ENCODE data around the gene SYCE1.
"Not testable (repeated sequence)": the region's sequence is repeated elsewhere in the genome, so short reads cannot be mapped to it uniquely, and the experiment has no call there.

SYCE1 gene

DNA sequence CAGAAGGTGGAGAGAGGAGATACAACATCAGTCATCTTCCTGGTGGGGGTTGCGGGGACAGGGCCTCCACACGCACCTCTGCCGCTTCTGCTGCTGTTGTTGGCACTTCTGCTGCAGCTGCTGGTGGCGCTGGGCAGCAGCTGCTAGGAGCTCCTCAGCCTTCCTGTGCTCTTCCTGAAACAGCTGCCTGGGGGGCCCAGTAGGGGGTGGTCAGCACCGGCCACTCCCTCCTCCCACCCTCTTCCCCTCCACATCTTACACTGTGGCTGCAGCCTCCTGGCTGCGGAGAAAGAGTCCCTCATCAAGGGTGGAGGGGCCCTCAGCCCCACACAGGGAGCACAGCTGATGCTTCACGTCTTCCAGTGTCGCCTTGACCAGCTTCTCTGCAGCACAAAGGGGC, 9.9 kb downstream of the SYCE1 start:
- DNase-seq, result no peak

GRCh38 chr10:133554600-133554999, 10.8 kb downstream of the SYCE1 start:
- no peak for DNase-seq

GRCh38 chr10:133544506-133544905, 20.9 kb downstream of the SYCE1 start:
- DNase-seq, result no peak

DNA sequence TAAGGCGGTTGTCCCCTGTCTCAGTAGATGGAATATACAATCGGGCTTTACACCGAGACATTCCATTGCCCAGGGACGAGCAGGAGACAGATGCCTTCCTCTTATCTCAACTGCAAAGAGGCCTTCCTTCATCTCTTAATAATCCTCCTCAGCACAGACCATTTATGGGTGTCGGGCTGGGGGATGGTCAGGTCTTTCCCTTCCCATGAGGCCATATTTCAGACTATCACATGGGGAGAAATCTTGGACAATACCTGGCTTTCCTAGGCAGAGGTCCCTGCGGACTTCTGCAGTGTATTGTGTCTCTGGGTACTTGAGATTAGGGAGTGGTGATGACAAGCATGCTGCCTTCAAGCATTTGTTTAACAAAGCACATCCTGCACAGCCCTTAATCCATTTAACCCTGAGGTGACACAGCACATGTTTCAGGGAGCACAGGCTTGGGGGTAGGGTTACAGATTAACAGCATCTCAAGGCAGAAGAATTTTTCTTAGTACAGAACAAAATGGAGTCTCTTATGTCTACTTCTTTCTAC, 23.9 kb downstream of the SYCE1 start:
- not testable (repeated sequence) for DNase-seq

DNA sequence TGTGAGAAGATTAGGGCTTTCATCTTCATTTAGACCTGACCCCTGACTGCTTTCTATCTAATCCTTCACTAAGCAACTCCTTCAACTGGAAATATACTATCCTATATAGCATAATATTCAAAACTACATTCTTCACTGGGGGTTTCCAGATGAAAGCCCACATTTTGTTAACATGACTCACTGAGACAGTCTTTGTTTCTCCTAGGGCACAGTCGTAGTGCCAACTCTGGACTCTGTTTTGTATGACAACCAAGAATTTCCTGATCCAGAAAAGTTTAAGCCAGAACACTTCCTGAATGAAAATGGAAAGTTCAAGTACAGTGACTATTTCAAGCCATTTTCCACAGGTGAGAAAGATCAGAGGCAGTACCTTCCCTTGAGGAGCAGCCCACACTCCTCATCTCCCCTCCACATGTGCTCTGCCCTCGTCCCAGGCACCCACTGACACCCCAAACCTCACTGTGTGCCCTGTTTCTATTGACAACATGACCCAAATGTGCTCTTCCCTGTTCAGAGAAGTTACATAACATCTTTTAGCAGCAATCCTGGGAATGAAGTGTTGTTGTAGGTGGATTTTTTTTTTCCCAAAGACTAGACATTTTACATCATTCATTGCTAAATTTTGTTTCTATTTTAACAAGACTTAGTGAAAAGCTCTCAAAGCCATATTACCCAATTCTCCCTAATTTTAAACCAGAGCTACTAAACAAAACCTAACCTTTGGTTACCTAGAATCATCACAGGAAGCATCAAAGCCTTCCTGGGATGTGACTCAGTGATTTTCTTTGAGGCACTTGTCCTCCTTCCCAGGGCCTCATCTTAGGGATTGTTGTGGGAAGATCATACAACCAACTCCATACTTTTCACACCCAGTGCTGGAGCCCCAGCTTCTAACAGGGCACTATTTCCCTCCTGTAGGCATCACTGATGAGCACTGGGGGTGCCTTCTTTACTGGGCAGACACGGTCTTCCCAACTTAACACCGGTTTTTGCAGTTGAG, 27.5 kb downstream of the SYCE1 start:
- no peak for DNase-seq

DNA sequence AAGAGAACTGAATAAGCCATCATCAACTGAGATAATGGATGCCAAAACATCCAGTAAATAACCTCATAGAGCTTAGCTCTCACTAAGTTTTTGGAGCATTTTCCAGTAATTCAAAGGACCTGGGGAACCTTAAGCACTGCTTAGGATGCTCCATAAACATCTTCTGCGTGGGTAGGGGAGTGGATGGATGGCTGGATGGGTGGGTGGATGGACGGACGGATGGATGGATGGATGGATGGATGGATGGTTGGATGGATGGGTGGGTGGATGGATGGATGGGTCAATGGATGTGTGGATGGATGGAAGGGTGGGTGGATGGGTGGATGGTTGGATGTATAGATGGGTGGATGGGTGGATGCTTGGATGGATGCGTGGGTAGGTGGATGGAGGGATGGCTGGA, 29.2 kb downstream of the SYCE1 start:
- no peak for DNase-seq

DNA sequence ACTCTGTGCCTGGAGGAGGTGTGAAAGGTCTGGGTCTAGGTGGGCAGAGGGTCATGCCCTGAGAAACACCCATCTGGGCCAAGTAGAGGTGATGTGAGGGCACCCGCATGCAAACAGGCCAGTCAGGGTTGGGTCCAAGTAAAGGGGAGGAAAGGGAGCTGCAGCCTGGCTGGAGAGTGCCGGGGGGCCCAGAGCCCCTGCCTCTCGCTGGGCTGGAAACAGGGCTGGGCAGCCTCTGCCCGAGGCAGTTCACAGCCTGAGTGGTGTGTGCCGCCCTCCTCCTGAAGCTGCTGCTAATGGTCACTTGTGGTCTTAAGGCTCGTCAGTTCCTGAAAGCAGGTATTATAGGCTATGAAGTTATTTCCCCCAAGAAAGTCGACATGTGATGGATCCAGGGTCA, 31.0 kb downstream of the SYCE1 start:
- DNase-seq, result no peak

GRCh38 chr10:133532871-133533270, 32.5 kb downstream of the SYCE1 start:
- no peak for DNase-seq

DNA sequence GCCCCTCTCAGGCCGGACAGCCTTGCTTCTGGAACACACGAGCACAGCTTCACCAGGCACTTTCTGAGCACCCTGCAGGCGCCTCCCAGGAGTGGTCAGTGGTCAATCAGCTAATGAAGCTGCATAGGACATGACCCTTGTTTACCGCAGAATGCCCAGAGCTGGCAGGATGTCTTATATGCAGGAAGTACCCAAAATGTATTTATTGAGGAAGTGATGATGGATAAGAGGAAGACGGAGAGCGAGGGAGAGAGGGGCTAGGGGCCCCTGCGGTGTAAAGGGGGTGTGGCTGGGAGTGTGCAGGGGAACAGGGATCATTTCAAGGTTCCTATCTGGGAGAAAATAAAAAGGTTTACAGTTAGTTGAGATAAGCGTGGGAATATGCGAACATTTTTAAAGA, 34.9 kb downstream of the SYCE1 start:
- no peak for DNase-seq

DNA sequence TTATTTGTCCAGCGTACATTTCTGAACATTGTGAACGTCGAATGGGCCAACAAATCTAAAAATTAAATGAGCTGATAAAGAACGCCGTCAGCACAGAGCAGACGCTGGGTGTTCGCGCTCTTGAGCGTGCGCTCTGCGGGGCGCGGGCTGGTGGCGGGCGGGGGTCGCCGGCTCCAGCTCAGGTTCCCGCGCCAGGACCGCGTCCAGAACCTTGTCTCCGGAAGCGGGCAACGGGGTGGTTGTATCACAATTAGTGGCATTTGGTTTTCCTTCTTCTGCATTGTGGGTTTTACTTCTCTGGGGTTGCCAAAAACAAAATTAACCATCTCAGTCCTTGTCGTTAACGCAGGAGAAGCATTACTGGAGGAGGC, 35.8 kb downstream of the SYCE1 start:
- no peak for DNase-seq

DNA sequence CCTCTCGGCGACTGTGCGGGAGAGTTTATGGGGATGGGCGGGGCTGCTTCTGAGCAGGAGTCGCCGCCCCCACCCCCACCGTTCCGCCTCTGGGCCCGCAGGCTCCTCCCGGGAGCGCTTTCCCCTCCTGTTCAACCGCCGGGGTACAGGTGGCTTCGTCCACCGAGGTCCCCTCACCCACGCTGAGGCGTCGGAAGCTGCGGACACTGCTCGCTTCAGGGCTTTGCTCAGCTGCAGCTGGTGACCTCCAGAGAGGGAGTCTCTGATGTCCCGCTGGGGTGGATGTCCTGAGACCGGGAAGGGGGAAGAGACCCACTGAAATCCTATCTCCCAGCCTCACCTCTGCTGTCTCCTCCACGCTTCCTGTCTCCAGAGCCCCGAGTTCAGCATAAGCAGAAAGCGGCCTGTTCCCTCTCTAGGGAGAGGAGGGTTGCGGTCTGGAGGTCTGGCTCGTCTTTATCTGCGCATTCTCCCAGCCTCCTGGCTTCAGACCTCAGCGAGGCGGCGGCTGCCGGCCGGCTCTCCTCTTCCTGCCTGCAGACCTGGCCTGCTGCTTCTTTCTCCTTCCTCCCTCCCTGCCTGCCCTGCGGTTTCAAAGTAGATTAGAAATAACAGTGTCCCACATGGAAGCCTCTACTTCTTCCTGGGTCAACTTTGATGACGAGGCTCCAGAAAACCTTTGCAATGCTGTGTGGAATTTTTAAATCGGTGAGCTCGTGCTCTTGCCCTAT, 36.4 kb downstream of the SYCE1 start:
- no peak for DNase-seq

- no peak for DNase-seq
These were observed 37.0 kb downstream of the SYCE1 start for GRCh38 chr10:133528296-133528844.

- DNase-seq, result no peak
These were observed 37.6 kb downstream of the SYCE1 start for GRCh38 chr10:133527771-133528271.

- DNase-seq, result no peak
These were observed 38.3 kb downstream of the SYCE1 start, which contains the start of gene CYP2E1 for GRCh38 chr10:133526957-133527588. Gene CYP2E1, plus strand, starts transcription at chr10:133527363. Its CDS starts 33 bp downstream, at chr10:133527396.

GRCh38 chr10:133525444-133525843, 39.9 kb downstream of the SYCE1 start:
- no peak for DNase-seq

- no peak for DNase-seq
These were observed 41.7 kb downstream of the SYCE1 start for GRCh38 chr10:133523631-133524203.

DNA sequence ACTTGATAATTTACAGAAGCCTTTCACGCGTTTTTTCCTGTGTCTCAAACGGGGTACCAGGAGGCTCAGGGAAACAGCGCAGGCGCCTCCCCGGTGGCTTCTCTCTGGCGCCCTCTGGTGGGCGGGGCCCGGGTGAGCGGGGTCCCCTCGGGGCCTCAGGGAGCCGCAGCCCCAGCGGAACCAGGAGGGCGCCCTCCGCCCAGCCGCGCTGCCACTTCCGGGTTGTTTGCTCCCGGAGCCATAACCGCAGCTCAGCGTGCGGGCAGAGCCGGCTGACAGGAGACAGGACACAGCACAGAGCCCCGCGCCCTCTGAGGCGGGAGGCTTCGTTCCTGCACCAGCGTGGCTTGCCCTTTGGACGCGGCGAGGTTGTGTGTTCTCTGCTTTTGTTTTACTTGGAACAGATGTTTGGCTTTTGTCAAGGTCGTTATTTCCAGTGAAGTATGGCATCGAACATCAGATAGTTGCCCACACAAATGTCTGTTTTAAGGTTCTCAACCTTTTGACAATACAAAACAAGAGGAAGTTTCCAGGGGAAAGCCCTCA, 45.1 kb downstream of the SYCE1 start:
- DNase-seq, result no peak

GRCh38 chr10:133518517-133518916, 46.9 kb downstream of the SYCE1 start:
- not testable (repeated sequence) for DNase-seq

- no peak for DNase-seq
These were observed 49.3 kb downstream of the SYCE1 start for GRCh38 chr10:133516057-133516456.

GRCh38 chr10:133515471-133515870, 49.9 kb downstream of the SYCE1 start:
- DNase-seq, result no peak

GRCh38 chr10:133511907-133512528, 53.4 kb downstream of the SYCE1 start:
- DNase-seq, result no peak
